ENCODE measurements around the gene PCTP.

GRCh38 chr17:55774846-55775271 lies 24.0 kb downstream of the PCTP start:
- TF ChIP-seq CTCF (IDR thresholded peaks at IDR 0.05; ENCODE audit: poor library complexity) (no peak), EZH2 (IDR thresholded peaks at IDR 0.05; ENCODE audit: borderline replicate concordance) (no peak)
